Lower leg skin (tissue), 3 donors: ENCODE data around the gene SF3B5.

Experiments
- CTCF ChIP-seq, 3 donors: fragments of 450-650 bp; IDR thresholded peaks; one replicate each; pipeline ENCODE4 v1.5.1; 2016; ENCODE audit warnings: antibody characterized with exemption in 3 of 3, mild to moderate bottlenecking in 3 of 3, moderate library complexity in 2 of 3
- POLR2A ChIP-seq, 2 donors: fragments of 450-650 bp; IDR thresholded peaks; one replicate each; pipeline ENCODE4 v1.6.1; 2016 to 2017; ENCODE audit warnings: antibody characterized with exemption in 2 of 2, mild to moderate bottlenecking in 1 of 2, moderate library complexity in 1 of 2

GRCh38 chr6:144066255-144066654 lies 29.1 kb downstream of the SF3B5 start:
- TF ChIP-seq CTCF (IDR thresholded peaks at IDR 0.05) (no peak), POLR2A (IDR thresholded peaks at IDR 0.05) (no peak)
